Measurements from ENCODE around the gene PTPRN2. TPM values are rescaled to one million over a fixed set of nuclear protein-coding genes. Genes with fewer than 3 reads are reported as not detected.

PTPRN2 gene
- total and polyA plus RNA-seq, 8 donors = 4.9 to 136 (median 46.8) TPM

DNA sequence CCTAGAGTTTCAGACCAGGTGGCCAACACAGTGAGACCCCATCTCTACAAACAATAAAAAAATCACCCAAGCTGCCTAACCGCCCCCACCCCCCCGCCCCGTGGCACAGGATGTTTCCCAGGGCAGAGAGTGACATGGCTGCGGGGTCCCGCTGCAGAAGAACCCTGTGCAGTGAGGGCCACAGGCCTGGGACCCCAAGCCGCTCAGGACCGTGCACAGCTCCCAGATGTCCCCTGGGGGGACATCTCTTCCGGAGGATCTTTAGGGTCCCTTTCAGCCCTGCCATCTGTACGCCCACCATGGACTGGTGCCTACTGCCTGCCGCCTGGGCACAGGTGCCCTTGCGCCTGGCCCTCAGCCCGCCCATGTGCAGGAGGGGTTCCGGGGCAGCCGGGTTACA, 877.2 kb downstream of the PTPRN2 start:
- no peak overlapping the region for H3K4me3 ChIP-seq
- peaks cover 0 to 10% (median 0%) of the 10 kb centered on the region in 3 donors for H3K27me3 ChIP-seq
- no peaks in the 10 kb centered on the region for H3K4me1 ChIP-seq
- intact Hi-C loops (cut with DNase I; ENCODE audit: low total_unique reads) = no loop called here
- no peak for DNase-seq
- H3K9me3 ChIP-seq = no peaks in the 10 kb centered on the region
- H3K36me3 ChIP-seq = no peaks in the 10 kb centered on the region
- TF ChIP-seq EP300 (IDR thresholded peaks at IDR 0.05) (no peak), POLR2A (IDR thresholded peaks at IDR 0.05) (no peak), POLR2AphosphoS5 (IDR thresholded peaks at IDR 0.05) (no peak)
- TF ChIP-seq, protein P1, sequence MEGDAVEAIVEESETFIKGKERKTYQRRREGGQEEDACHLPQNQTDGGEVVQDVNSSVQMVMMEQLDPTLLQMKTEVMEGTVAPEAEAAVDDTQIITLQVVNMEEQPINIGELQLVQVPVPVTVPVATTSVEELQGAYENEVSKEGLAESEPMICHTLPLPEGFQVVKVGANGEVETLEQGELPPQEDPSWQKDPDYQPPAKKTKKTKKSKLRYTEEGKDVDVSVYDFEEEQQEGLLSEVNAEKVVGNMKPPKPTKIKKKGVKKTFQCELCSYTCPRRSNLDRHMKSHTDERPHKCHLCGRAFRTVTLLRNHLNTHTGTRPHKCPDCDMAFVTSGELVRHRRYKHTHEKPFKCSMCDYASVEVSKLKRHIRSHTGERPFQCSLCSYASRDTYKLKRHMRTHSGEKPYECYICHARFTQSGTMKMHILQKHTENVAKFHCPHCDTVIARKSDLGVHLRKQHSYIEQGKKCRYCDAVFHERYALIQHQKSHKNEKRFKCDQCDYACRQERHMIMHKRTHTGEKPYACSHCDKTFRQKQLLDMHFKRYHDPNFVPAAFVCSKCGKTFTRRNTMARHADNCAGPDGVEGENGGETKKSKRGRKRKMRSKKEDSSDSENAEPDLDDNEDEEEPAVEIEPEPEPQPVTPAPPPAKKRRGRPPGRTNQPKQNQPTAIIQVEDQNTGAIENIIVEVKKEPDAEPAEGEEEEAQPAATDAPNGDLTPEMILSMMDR (IDR thresholded peaks at IDR 0.05) = no peak
- WGBS, 5 donors = 79 to 91% (median 88%) methylated on average over 2 to 14 of the region's 14 CpGs
- H3K27ac ChIP-seq = no peak overlapping the region

DNA sequence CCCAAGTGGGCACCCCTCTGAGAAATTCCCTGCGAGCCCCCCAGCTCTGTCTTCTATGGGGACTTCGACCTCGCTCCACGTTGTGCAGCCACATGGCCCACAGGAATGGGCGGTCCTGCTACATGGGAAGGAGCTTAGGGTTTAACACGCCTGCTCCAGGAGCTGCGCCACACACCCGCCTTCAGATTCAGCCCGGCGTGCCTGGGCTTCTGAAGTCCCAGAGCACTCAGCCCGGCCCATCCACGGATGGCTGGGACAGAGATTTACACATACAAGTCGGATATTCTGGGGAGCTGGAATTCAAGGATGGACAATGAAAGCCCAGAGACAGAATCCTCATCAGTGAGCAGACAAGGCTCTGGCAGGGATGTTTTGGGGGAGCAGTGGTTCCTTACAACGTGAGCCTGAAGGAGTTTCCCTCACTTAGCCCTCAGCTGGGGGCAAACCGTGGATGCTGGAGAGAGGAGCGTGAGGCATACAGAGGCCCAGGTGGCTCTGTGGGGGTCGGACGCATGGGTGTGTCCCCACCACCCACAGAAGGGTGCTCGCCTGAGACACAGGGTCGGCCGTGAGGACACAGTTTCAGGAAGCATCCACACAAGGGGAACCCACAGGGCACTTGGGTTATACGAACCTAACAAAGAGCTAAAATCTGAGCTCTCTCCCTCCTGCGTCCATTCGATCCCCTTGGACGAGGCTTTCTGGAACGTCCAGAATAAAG, 877.9 kb downstream of the PTPRN2 start:
- DNase-seq = no peak
- intact Hi-C loops (cut with DNase I; ENCODE audit: low total_unique reads) = no loop called here
- Histone ChIP-seq H3K4me1 (no peaks in the 10 kb centered on the region), H3K27me3 (peaks cover 0 to 10% (median 0%) of the 10 kb centered on the region in 3 donors), H3K36me3 (no peaks in the 10 kb centered on the region), H3K9me3 (no peaks in the 10 kb centered on the region), H3K27ac (no peak overlapping the region), H3K4me3 (no peak overlapping the region)
- TF ChIP-seq POLR2A (IDR thresholded peaks at IDR 0.05) (no peak), EP300 (IDR thresholded peaks at IDR 0.05) (no peak), POLR2AphosphoS5 (IDR thresholded peaks at IDR 0.05) (no peak)
- TF ChIP-seq, protein P1 (IDR thresholded peaks at IDR 0.05) = no peak
- WGBS, 5 donors = 81 to 89% (median 87%) methylated on average over 23 to 26 of the region's 26 CpGs

DNA sequence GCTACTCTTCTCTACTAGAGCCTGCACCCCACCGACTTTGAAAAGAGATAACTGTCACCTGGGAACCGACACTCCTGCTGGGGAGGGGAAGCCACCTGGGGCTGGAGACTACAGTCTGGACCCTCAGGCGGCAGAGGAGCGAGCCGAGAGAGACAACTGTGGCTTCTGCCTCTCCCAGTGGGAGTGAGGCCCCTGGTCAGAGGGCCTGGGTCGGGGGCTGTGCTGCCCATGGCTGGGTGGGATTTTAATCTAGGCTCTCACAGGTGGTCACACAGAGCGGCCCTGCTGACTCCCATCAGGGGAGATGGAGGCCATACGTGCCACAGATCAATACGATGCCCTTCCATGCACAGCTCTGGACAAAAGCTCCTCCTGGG, 878.7 kb downstream of the PTPRN2 start:
- WGBS, 5 donors = 77 to 88% (median 80%) methylated on average over 7 to 9 of the region's 9 CpGs
- TF ChIP-seq POLR2AphosphoS5 (IDR thresholded peaks at IDR 0.05) (no peak), POLR2A (IDR thresholded peaks at IDR 0.05) (no peak), EP300 (IDR thresholded peaks at IDR 0.05) (no peak)
- TF ChIP-seq, protein P1 (IDR thresholded peaks at IDR 0.05) = no peak
- Histone ChIP-seq H3K27ac (no peak overlapping the region), H3K9me3 (no peaks in the 10 kb centered on the region), H3K4me1 (no peaks in the 10 kb centered on the region), H3K4me3 (no peak overlapping the region), H3K27me3 (peaks cover 0 to 12% (median 0%) of the 10 kb centered on the region in 3 donors), H3K36me3 (no peaks in the 10 kb centered on the region)
- DNase-seq = no peak
- intact Hi-C loops (cut with DNase I; ENCODE audit: low total_unique reads) = no loop called here

DNA sequence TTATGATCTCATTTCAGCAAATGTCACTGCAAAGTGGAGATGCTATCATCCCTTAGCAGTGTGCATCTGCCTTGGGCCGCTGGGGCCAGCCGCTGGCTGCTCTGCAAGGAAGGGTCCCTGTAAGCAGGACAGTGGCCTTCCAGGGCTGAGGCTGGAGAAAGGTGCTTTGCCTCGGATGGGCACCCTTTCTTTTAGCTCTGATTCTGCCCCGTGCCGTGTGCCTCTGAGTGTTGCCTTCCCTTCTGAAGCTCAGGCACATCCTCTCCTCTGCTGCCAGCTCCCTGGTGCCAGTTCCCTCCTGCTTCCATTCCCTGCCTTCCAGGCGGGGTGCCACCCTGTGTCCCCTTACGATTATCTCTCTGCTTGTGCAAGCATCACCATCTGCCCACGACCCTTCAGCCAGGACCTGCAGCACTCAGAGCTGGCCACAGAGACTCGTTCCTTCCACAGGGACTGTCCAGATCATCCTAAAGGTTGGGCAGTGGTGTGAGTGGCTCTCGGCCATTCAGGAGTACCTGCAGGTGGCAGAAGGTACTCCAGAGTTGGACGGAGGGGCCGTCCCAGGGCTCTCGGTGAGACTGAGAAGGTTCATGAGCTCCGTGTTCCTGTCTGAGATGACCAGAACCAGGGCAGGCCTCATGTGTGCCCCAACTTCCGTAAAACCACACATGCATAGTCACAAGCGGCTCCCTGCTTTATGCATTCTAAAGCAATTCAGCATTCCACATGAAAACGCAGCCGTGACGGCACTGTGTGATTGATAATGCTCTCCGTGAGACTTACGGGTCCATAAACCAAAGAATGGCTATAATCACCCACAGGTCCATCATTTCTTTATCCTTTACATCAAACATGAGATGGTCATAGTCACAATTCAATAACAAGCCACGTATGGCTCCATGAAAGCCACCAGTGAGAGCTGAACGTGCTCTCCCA, 879.4 kb downstream of the PTPRN2 start:
- Histone ChIP-seq H3K27me3 (peaks cover 0 to 19% (median 0%) of the 10 kb centered on the region in 3 donors), H3K4me3 (no peak overlapping the region), H3K36me3 (no peaks in the 10 kb centered on the region), H3K4me1 (no peaks in the 10 kb centered on the region), H3K27ac (no peak overlapping the region), H3K9me3 (no peaks in the 10 kb centered on the region)
- TF ChIP-seq EP300 (IDR thresholded peaks at IDR 0.05) = no peak
- TF ChIP-seq POLR2AphosphoS5 (IDR thresholded peaks at IDR 0.05) = no peak
- TF ChIP-seq, protein P1 (IDR thresholded peaks at IDR 0.05) = no peak
- no peak for TF ChIP-seq POLR2A (IDR thresholded peaks at IDR 0.05)
- 74 to 82% (median 78%) methylated on average over 21 to 23 of the region's 23 CpGs for WGBS, 5 donors
- intact Hi-C loops (cut with DNase I; ENCODE audit: low total_unique reads) = no loop called here
- DNase-seq = peak in 1 of 2 donors; percentile 22
